Muscle of arm (tissue), 12 donors: ENCODE results near the gene TIAM2. TPM values are rescaled to one million over a fixed set of nuclear protein-coding genes. Genes with fewer than 3 reads are reported as not detected.
"Not testable (repeated sequence)": the region's sequence is repeated elsewhere in the genome, so short reads cannot be mapped to it uniquely, and the experiment has no call there.

Experiments
- DNase-seq: peaks from one replicate; pipeline ENCODE4 v3.0.0-alpha.2; 2013
- polyA plus RNA-seq, 12 donors: library from polyadenylated mRNA; unstranded; fragments of 120-200 nt; gene quantifications; one replicate each; pipeline ENCODE4 v1.2.1, GENCODE V29; 2013; ENCODE audit not compliant: insufficient read length in 12 of 12

Gene TIAM2
- polyA plus RNA-seq, 12 donors = 5.5 to 18.7 (median 15.6) TPM; not detected in 1

DNA sequence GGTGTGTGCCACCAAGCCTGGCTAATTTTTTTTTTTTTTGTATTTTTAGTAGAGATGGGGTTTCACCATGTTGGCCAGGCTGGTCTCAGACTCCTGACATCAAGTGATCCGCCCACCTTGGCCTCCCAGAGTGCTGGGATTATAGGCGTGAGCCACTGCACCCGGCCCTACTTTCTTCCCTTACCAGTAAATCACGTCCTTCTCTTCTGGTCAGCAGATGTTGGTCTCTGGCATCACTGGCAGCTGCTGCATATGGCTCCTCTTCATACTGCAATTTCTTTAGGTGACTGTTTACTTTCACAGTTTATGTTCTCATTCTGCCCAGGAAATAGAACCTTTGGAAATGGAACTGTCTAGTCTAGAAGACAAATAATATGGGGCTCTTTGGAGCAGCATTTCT is 235.9 kb downstream of the TIAM2 start:
- DNase-seq = not testable (repeated sequence)

DNA sequence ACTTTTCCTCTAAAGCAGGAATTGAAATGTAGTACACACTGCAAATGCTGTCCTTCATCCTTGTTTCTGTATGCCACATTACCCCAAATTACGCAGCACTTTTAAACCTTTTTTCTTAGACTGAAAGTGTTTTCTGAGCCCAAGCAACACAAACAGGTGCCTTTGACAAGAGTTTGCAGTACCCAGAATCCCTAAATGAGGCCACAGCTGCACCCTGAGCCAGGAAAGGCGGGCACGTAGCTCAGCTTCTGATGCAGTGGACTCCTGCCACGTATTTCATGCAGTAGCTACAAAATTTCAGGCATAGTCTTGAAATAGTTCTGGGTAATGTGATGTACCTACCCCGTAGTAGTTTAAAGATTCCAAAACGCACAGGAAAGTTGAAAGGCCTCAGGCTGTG is 237.7 kb downstream of the TIAM2 start:
- no peak for DNase-seq

DNA sequence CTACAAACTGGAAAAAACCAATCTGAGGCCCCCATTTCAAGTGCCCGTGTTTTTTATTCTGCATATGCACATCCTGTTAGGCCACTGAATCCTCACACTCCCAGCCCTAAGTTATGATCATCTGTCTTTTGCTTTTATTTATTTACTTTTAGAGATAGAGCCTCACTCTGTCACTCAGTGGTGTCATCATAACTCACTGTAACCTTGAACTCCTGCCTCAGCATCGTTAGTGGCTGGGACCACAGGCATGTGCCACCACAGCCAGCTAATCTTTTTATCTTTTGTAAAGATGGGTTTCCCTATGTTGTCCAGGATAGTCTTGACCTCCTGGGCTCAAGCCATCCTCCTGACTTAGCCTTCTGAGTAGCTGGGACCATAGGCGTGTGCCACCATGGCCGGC is 239.1 kb downstream of the TIAM2 start:
- DNase-seq = no peak

- no peak for DNase-seq
Observed at GRCh38 chr6:155234687-155235086, 239.6 kb downstream of the TIAM2 start.

DNA sequence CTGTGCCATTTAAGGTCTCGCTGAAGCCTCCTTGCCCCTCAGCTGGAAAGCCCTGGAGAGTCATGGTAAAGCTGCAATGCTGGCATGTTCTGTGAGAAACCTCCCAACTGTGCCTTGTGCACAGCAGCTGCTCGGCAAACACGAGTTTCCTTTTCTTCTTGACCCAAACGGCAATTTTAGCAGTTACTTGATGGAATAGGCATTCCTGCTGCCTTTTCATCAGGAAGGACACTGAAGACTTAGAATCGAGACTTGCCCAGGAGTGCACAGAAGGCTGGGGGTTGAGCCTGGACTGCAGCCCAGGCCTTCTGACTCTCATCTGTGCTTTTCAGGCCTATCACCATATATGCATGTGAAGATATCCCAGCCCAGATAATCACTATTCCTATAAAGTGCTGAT is 240.0 kb downstream of the TIAM2 start:
- no peak for DNase-seq

- DNase-seq = no peak
Observed at GRCh38 chr6:155237613-155238012, 242.5 kb downstream of the TIAM2 start.

DNA sequence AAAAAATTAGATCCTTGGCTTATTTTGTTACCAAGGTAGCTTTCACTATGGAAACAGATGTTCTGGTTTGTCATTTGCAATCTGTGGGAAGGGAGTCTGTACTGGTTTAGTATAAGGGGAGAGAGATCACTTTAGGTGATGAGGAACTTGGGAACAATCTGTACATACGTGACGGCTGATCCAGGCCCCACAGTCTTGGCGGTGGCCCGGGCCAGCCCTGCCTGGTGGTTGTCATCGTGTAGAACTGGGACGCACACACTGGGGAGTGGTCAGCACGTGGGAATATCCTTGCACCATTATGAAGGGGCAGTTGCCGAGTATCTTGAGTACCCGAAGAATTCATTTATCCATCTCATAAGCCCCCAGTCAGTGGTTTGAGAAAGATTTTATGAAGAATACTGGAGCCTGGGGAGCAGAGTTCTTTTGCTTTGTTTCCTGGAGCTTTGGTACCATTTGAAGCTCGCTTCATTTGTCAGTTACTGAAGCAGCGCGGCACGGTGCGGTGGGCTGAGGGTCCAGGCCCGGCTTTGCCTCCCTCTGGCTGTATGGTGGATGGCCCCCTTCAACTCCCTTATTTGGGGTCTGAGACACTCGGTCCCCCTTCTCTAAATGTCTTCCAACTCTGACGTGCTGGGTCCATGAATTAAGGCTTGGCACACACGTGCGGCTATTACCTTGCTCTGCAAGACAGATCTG is 245.9 kb downstream of the TIAM2 start:
- no peak for DNase-seq

DNA sequence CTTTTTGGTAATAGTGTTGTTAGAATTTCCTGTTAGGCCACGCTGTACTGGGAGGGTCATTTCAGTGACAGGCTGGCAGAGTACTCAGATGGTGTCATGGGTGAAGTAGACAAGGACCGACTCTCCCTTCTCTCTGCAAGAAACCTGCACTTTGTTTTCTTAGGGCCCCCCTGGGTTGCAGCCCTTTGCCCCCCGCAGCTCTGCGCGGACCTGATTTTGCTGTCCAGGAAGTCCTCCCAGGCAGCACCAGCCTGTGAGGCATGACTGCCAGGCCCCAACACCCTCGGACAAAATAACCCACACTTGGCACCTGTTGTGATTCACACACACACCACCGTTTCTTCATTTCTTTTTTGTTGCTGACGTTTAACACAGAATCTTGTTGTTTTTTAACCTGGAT is 246.9 kb downstream of the TIAM2 start:
- DNase-seq = no peak

DNA sequence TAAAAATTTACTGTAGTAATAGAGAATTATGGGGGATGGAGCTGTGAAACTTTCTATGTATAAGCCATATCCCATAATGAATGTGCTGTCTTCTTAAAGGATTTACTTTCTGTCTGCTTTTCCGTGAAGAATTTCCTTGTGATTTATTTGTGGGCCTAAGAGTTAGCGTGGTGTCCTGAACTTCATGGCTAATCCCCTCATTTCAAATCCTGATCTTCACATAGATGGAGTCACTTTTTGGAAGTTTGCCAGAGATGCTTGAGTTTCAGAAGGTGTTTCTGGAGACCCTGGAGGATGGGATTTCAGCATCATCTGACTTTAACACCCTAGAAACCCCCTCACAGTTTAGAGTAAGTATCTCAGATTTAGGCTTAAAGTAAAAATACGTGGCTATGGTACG is 249.3 kb downstream of the TIAM2 start:
- DNase-seq = no peak

GRCh38 chr6:155245193-155245592 is 250.1 kb downstream of the TIAM2 start:
- no peak for DNase-seq

DNA sequence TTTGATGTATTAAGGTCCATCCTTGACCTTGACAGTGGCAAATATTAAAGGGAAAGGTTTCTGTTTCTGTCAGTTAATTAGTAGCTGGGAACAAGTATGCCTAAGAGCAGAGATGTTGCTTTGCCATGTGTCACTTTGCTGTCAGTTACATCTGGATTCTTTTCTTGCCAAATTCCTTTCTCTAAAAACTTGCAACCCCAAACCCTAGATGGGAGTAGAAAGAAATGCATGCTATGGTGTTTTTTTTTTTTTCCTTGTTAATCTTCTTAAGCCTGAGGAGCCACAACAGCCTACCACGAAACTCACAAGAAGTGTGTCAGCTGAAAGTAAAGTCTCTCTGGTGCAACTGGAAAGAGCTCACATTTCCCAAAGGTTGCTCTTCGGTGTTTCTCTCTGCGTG is 250.7 kb downstream of the TIAM2 start:
- no peak for DNase-seq

DNA sequence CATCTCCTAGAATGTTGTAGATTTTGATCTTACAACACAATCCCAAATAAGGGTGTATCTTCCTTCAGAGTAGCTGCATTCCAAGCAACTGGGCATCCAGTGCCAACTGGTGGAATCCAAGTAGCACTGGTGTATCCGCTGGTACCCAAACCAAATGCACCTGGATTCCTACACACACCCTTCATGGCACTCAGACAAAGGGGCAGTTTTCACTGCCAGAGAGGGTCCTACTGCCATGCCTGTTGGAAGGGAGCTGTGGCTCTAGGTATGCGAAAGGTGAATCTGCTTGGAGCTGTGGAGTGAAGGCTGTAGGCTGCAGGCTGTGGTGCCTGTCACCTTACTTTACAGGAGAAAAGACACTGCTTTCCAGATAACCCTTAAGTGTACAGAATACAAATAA is 251.7 kb downstream of the TIAM2 start:
- DNase-seq = no peak

DNA sequence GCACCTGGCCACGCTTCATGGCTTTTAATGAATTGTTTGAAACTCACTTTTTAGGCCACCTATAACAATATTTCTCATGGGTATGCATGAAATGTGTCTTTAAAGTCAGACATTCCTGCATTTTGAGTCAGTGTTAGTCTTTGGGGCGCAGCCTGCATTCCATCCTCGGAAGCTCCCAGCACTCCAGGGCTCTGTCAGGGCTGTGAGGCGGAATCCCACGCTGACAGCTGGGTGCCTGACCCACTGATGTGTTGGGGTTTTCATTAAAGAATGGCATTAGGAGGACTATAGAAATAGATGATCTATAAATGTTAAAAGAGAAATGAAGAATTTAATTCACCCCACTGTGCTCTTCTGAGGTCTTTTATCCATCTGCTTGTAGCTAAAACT is 252.5 kb downstream of the TIAM2 start:
- no peak for DNase-seq

- DNase-seq = peak; percentile 45
Observed at GRCh38 chr6:155248008-155249001, 253.2 kb downstream of the TIAM2 start.

DNA sequence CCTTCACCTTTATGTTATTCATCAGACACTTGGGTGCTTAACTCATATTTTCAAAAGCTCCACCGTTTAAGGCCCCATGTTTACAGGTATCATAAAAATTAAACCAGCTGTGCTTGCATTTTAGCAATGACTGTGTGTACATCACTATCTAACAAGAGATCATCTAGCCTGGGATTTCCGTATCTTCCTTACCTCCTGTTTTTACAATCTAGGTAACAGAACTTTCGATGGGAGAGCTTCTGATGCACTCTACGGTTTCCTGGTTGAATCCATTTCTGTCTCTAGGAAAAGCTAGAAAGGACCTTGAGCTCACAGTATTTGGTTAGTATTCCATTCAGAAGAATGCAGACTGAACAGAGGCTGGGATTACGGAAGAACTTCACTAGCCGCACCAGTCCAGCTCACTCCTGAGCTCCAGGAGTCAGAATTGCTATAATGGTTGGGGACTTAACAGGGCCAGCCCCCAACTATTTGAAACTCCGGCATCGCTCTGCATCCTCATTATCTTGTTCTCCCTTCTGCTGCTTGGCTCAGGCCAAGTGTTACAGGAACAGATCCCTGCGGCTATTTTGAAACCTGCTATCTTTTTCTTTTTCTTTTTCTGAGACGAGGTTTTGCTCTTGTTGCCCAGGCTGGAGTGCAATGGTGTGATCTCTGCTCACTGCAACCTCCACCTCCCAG is 255.7 kb downstream of the TIAM2 start:
- no peak for DNase-seq

GRCh38 chr6:155252581-155252980 is 257.5 kb downstream of the TIAM2 start:
- no peak for DNase-seq

DNA sequence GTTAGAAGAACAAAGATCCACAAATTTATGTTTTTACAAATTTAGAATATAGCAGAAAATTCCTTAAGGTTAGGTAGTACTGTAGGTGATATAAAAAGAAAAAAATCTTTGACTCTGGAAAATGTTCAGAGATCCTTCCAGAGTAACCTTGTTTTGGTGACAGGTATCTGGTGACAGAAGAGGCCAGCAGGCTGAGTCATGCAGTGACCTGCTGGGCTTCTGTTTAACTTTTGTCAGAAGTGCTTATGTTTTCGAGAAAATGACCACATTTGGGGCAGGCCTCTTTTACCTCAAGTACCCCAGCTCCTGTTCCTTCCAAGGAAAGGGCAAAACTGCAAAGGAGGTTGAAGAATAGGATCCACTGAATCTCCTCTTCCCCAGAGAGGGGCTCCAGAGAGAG is 258.2 kb downstream of the TIAM2 start:
- DNase-seq = no peak

- DNase-seq = no peak
Observed at GRCh38 chr6:155254139-155254538, 259.0 kb downstream of the TIAM2 start.

DNA sequence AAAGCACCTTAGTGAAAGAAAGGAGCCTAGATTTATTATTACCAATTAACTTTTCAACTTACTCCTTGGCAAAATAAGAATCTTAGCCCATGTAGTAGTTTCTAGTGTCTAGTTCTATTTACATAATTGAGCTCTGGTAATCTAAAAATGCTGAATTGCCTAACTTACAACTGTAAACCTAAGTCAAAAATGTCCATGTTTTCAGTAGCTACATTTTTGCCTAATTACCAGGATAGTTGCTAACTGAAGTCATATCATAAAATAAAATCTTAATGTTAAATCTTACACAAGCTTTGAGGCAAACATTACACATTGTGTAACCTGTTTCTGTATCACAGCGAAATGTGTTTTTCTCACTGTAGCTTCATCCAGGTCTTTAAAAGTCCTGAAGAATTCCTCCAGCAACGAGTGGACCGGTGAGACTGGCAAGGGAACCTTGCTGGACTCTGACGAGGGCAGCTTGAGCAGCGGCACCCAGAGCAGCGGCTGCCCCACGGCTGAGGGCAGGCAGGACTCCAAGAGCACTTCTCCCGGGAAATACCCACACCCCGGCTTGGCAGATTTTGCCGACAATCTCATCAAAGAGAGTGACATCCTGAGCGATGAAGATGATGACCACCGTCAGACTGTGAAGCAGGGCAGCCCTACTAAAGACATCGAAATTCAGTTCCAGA is 261.1 kb downstream of the TIAM2 start:
- no peak for DNase-seq

GRCh38 chr6:155257796-155258195 is 262.7 kb downstream of the TIAM2 start:
- DNase-seq = no peak

DNA sequence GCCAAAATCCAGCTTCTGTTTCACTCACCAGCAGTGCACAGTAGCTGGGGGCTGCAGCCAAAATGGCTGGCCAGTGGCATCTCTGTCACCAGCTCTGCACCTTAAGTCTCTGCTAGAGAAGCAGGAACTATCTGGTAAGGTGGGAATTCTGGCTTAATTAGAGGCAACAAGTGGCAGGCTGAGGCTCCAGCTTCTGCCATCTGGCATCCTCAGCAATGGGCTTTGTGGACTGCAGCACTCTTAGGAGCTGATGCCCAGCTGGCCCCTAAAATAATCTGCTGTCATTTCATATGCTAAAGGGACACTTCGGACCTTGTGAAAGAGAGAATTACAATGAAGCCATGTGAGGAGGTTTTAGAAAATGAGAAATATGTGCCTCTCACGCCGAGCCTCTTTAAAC is 264.1 kb downstream of the TIAM2 start:
- no peak for DNase-seq

DNA sequence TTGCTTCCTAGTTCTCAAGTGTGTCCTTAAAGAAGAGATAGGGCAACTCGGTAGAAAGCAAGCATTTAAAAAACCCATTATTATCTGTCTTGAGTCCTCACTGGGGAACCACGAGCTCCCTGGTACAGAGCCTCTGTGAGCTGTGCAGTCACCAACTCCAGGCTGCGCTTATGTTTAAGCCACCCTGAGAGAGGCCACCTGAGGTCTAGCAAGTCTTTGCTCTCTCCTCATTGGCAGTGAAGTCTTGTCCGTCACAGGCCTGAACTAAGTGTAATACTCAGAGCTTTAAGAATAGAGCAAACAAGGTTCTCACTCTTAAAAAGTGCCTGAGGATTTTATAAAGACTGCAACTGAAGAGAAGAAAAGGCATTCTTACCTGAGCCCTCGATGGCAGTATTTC is 264.8 kb downstream of the TIAM2 start:
- DNase-seq = no peak
